HCT116 (cell line): ENCODE results near the gene RBM23.

ENCODE experiments used
- EZH2 ChIP-seq: fragments of 200-600 bp; sonication (generic); IDR thresholded peaks from 2 replicates; pipeline ENCODE4 v1.6.1; 2017; ENCODE audit warnings: antibody characterized with exemption, mixed run types
- POLR2A ChIP-seq: IDR thresholded peaks from 2 replicates; pipeline ENCODE4 v1.7.0; 2011; ENCODE audit warnings: borderline replicate concordance; ENCODE audit not compliant: insufficient read depth, insufficient read length; ENCODE audit errors: extremely low read depth
- SIN3A ChIP-seq: IDR thresholded peaks from 2 replicates; pipeline ENCODE4 v1.6.1; 2012; ENCODE audit warnings: low read depth
- SP1 ChIP-seq: IDR thresholded peaks from 2 replicates; pipeline ENCODE4 v1.6.1; 2012; ENCODE audit warnings: low read depth
- SRF ChIP-seq: IDR thresholded peaks from 2 replicates; pipeline ENCODE4 v1.6.1; 2012; ENCODE audit warnings: low read depth
- ZNF274 ChIP-seq: fragments of 200-500 bp; sonication (Bioruptor generic); IDR thresholded peaks from 2 replicates; pipeline ENCODE4 v1.6.1; 2014; ENCODE audit warnings: mild to moderate bottlenecking, low read depth, low read length, inconsistent platforms
- TF ChIP-seq, protein P1 (sequence below), 3 experiments: fragments of 200-600 bp in 1 of 3; sonication (generic) in 1 of 3; IDR thresholded peaks in 2 of 3; conservative IDR thresholded peaks in 1 of 3; 2 replicates each; pipeline ENCODE4 v1.5.1; 2012 to 2017; ENCODE audit warnings: low read depth in 2 of 3, low read length in 2 of 3, antibody characterized with exemption in 1 of 3, borderline replicate concordance in 1 of 3, control low read depth in 1 of 3, mild to moderate bottlenecking in 1 of 3, mixed read lengths in 1 of 3, mixed run types in 1 of 3, moderate library complexity in 1 of 3; ENCODE audit not compliant: insufficient read depth in 1 of 3

- TF ChIP-seq ZNF274 (no peak), POLR2A (no peak), EZH2 (no peak), SRF (no peak), SIN3A (no peak), SP1 (no peak)
- TF ChIP-seq, protein P1, sequence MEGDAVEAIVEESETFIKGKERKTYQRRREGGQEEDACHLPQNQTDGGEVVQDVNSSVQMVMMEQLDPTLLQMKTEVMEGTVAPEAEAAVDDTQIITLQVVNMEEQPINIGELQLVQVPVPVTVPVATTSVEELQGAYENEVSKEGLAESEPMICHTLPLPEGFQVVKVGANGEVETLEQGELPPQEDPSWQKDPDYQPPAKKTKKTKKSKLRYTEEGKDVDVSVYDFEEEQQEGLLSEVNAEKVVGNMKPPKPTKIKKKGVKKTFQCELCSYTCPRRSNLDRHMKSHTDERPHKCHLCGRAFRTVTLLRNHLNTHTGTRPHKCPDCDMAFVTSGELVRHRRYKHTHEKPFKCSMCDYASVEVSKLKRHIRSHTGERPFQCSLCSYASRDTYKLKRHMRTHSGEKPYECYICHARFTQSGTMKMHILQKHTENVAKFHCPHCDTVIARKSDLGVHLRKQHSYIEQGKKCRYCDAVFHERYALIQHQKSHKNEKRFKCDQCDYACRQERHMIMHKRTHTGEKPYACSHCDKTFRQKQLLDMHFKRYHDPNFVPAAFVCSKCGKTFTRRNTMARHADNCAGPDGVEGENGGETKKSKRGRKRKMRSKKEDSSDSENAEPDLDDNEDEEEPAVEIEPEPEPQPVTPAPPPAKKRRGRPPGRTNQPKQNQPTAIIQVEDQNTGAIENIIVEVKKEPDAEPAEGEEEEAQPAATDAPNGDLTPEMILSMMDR (IDR thresholded peaks at IDR 0.05 in 2 of 3, conservative IDR thresholded peaks at IDR 0.05 in 1 of 3; ENCODE audit: borderline replicate concordance in 1 of 3, insufficient read depth in 1 of 3, low read depth in 2 of 3, low read length in 2 of 3): no peak
Measured at GRCh38 chr14:22875003-22875747, 43.8 kb downstream of the RBM23 start.
